NCI-H345 treated with DMSO at 0.1 percent for 48 hours (cell line): ENCODE results near the gene PLCD4.

Experiments used
- DNase-seq: peaks from one replicate; lab custom pipeline; 2025; ENCODE audit not compliant: unreplicated experiment; lab: John Stamatoyannopoulos, UW

The PLCD4 gene

DNA sequence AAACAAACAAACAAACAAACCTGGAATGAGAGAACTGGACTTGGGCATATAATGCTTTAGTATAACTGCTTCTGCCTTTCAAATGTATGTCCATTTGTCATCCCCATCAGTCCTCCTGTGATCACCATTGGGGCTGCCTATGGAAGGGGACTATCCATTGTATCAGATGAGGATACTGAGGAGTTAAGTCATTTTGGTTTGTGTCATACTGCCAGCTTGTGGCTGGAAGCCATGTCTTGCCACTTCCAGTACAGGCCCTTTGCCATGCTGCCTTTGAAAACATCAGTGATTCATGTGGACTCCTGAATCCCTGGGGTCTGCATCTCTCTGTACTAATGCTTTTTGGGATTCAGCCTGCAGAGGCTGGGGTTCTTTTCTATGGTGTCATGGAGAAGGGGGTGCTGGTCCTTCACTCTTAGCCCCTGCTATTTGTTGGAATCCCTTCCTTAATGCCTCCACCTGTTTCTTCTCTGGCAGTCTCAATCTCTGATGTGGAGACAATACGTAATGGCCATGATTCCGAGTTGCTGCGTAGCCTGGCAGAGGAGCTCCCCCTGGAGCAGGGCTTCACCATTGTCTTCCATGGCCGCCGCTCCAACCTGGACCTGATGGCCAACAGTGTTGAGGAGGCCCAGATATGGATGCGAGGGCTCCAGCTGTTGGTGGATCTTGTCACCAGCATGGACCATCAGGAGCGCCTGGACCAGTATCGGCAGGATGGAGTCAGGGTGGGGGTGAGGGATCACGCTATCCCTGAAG is 10.6 kb downstream of the PLCD4 start:
- no peak for DNase-seq

DNA sequence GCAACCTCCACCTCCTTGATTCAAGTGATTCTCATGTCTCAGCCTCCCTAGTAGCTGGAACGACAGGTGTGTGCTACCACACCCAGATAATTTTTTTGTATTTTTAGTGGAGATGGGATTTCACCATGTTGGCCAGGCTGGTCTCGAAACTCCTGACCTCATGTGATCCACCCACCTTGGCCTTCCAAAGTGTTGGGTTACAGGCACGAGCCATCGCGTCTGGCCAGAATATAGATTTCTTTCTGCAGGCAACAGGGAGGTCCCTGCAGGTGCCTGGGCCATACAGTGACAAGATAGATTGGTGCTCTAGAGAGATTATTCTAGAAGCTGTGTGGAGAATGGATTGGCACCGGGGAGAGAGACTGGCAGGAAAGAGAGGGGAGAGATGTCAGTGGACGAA is 13.3 kb downstream of the PLCD4 start:
- DNase-seq = no peak

DNA sequence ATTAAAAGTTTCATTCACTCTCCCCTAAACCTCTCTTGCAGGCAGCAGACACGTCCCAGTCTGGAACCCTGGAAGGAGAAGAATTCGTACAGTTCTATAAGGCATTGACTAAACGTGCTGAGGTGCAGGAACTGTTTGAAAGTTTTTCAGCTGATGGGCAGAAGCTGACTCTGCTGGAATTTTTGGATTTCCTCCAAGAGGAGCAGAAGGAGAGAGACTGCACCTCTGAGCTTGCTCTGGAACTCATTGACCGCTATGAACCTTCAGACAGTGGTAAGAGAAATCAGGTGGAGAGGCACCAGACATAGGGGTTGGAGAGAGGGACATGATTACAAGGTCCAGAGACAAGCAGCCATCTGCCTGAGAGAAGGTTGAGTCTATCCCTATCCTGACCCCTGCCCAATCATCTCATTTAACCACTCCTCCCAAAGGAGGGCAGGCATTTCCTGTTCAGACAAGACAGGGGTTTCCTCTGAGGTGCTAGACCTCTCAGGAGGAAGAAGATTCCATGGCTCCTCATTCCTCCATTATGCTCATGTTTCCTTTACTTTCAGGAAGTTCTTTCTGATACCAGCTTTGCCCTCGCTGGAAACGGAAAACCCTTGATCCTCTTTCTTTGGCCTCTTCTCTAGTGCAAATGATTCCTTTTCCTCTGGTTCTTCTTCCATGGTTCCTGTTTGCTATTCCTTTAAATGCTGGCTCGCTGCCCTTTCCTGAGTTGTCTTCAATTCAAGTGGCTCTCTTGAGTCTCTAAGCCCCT is 15.1 kb downstream of the PLCD4 start:
- no peak for DNase-seq

DNA sequence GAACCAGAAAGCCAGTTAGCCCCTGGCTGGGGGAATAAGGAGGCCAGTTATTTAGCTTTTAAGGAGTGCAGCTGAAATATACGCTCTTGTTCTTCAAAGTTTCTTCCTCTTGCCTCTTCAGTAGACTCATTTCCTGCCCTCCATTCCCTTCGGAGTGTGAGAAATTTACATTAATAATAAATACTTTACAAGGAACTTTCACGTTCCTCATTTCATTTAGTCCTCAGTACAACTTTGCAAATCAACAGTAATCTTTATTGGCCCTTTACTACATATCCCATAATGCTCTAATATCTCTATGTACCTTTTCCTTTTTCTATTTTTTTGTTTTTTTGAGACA is 15.6 kb downstream of the PLCD4 start:
- DNase-seq = no peak

DNA sequence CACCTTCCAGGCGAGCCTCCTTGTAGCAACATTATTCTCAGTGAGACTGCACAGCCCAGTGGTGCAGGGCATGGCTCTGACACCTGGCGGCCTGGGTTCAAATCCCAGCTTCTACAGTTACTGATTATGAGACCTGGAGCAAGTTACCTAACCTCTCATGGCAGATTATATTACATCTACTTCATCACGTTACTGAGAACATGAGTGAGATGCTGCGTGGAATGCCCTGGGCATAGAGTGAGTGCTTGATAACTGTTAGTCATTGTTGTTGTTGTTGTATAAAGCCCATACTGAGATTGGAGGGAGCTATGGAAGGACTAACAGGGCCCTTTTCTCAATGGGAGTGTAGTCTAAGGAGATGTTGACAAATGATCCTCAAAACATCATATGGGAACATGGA is 18.7 kb downstream of the PLCD4 start:
- DNase-seq = no peak

DNA sequence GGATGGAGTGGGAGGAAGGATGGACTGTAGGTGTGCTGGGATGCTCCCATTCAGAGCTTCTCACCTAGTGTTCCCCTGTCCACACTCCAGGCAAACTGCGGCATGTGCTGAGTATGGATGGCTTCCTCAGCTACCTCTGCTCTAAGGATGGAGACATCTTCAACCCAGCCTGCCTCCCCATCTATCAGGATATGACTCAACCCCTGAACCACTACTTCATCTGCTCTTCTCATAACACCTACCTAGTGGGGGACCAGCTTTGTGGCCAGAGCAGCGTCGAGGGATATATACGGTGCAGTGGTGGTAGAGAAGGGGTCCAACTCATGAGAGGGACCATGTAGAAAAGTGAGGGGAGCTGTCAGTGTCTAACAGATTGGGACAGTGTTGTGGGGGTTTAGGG is 20.2 kb downstream of the PLCD4 start:
- no peak for DNase-seq

DNA sequence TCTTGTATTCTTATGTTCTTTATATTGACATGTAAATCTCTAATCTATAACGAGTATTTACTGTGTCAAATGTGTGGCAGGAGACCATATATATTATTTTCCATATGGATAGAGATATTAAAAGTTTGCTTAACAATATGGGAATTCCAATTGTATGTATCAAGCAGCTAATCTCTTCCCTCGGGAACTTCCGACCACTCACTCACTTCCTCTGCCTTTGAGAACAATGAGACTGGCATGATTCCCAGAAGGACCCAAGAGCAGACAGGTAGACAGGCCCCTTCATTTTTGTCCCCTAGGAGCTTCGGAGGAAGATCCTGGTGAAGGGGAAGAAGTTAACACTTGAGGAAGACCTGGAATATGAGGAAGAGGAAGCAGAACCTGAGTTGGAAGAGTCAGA is 24.1 kb downstream of the PLCD4 start:
- no peak for DNase-seq

DNA sequence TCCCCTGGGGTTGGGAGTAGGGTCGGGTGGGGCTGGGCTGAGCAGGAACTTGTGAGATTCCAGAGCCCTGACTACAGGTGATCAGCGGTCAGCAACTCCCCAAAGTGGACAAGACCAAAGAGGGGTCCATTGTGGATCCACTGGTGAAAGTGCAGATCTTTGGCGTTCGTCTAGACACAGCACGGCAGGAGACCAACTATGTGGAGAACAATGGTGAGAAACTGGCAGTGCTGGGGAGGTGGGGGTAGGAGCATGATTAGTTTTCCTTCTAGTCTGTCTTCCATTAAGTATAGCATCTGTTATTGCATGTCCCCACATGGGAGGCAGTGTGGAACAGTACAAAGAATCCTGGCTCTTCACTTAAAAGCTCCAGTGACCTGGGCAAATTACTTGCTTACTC is 28.0 kb downstream of the PLCD4 start:
- no peak for DNase-seq

DNA sequence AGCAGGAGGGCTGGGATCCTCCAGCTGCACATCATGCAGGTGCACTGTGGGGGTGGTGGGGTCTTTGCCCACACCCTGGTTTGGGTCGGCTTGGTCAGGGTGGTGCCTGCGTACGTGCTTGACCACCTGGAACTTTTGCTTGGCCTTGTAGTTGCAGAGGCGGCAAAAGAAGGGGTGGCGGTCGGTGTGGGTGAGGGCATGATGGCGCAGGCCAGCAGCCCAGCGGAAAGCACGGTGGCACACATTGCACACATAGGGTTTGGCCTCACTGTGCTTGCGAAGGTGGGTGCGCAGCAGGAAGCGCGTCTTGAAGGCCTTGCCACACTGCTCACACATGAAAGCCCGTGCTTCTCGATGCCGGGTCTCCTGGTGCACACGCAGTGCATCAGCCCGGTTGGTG is 30.7 kb downstream of the PLCD4 start:
- no peak for DNase-seq

DNA sequence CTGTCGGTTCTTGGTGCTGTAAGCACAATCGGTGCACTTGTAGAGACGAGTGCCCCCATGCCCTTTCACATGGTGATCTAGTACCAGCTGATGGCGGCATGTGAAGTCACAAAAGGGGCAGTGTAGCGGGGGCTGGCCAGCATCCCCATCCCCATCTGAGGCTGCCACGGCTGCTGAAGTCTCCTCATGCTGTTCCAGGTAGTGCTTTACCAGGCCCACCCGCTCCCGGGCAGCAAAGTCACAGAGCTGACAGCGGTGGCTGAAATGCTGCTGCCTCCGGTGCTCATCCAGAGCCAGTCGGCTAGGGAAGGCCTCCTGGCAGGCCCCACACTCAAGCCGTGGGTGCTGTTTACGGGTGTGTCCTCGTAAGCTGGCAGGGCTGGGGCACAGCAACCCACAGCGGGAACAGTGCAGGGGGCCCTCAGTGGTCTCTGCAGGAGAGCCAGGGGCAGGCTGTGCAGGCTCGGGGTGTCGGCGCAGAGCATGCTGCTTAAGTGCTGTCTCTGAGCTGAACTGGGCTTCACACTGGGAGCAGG is 34.5 kb downstream of the PLCD4 start:
- no peak for DNase-seq

DNA sequence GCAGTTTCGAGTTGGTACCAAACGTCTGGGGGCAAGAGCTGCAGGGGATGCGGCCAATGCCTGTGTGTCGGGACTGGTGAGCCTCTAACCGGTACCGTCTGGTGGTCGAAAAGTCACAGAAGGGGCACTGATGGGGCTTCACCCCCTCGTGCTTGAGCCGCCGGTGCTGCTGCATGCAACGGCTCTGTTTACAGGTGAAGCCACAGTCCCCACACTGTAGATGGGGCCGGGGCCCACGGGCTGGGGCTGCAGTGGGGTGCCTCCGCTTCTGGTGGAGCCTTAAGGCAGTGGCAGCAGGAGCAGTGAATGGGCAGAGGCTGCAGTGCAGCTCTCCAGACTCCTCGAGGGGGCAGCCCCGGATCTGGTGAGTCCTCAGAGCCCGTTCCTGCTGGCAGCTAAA is 35.1 kb downstream of the PLCD4 start:
- DNase-seq = no peak

DNA sequence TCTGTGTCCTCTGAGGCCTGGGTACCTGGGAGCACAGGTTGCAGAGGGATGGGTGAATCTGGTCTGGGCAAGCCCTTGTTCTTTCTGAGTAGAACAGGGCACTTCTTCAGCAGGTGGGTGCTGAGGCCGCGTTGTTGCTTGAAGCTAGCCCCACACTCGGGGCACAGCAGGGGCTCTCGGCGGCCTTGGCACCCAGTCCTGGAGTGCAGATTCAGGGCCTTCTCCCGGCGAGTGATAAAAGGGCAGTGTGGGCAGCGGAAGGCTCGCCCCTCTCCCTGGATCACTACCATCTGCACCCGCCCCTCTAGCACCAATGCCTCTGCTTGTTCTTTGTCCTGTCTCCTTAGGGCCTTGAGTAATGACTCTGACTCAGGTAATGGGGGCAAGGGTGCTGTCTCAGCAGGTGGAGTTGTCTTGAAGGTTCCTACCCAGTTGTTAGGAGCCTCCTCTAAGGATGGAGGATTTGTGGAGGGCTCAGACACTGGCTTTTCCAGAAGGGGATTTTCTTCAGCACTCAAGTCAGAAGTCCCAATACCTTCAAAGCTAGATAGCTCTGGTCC is 36.1 kb downstream of the PLCD4 start:
- DNase-seq = no peak

DNA sequence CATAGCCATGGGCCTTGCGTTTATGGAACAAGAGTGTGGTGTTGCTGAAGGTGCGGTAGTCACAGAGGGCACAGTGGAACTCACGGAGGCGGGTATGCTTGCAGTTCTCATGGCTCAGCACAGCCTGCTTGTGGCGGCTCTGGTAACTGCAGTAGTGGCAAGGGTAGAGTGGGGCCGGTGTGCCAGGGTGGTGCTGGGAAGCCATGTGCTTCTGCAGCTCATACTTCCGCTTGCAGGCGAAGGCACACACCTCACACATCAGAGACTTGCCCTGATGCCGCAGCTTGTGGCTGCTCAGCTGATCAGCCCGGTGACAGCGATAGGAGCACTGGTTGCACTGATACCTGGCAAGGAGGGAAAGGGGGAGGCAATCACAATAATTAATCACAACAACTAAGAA is 37.0 kb downstream of the PLCD4 start:
- DNase-seq = no peak

DNA sequence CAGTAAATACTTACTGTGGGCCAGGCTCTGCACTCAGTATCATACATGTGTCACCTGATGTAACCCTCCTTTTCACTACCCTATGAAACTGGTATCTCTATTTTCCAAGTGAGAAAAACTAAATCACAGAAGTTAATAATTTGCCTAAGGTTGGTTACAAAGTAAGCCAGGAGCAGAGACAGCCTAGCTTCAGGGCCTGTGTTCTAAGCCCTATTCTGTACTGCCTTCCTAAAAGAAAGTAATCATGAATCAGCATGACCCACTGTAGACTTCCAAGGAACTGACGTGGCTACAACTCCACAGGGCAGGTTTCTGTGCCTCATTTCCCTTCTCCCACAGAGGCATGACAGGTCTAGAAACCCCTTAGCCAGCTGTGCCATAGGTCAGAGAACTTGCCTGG is 37.4 kb downstream of the PLCD4 start:
- DNase-seq = no peak

DNA sequence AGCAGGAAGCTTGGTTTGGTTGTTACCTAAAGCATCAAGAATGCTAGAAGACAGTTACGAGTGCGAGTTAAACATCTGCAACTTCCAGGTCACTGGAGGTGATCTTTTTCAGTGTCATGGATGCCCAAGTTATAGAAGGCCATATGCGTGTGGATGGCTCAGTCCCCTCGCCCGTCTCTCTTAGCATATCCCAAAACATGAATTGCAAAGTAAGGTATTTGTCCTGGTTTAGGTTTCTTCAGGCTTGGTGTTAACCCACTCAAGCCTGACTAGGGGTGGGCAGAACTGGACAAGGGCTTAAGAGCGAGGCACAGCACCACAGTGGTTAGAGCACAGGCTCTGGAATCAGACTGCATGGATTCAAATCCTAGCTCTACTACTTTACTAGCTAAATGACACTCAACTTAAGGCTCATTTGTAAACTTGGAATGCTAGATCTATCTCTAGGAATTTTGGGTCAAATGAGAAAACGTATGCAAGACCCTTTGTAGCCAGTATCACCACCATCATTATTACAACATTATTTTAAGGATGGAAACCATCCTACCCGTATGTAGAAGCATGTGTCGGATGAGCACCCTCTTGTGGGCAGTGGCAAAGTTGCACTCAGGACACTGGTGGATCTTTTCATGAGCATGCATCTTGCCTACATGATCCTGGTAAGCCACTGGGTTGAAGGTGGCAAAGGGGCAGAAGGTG is 40.5 kb downstream of the PLCD4 start:
- peak; percentile 1 for DNase-seq

DNA sequence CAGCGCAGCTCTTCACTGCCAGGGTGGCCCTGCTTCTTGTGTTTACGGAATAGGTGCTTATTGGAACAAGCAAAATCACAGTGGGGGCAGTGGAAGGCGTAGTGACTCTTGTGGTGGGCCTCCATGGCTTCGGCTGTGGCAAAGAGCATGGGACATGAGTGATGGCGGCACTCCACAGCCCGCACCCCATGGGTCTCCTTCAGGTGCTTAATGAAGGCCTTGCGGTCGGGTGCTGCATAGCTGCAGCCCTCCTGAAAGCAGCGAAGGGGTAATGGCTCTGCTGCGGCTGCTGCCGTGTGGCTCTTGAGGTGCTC is 41.0 kb downstream of the PLCD4 start:
- DNase-seq = no peak

DNA sequence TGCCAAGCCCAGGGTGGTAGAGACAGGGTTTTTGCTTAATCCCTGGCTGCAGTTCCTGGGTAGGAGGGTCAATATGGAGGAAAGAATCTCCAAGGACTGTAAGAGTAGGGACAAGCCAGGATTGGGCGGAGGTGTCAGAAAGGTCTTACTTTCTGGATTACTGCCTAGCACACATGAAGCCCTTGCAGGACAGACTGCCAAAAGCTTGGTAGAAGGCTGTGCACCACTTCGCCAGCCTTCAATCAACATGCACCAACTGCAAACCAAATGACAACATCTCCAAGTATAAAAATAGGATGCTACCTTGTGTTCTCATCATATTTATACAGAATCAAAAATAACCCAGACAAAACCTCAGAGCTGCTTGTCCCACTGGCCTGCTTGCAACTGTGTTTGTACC is 48.1 kb downstream of the PLCD4 start:
- DNase-seq = no peak

DNA sequence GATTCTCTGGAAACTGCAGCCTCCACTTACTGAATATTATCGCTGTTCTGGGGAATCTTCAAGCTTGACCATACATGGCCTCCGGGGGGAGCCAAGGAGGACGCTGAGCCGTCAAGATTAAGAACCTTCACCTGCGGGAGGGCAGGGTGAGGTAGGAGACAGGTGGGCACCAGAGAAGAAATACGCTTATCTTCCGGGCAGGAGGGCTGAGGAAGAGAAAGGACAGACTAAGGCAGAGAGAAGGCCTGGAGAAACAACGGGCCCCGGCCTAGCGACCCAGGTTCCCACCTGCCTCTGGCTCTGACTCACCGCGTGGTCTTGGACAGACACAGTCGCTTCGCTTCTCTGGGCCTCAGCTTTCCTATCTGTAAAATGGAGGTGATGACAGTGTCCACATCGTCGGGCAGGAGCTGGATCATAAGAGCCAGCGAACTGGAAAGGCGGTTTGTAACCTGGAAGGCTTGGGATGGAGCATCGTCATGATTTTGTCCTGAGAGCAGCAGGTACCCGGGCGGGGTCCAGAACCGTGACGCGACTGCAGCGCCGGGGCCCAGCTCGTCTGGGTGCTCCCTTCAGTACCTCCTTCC is 51.1 kb downstream of the PLCD4 start:
- DNase-seq = no peak

DNA sequence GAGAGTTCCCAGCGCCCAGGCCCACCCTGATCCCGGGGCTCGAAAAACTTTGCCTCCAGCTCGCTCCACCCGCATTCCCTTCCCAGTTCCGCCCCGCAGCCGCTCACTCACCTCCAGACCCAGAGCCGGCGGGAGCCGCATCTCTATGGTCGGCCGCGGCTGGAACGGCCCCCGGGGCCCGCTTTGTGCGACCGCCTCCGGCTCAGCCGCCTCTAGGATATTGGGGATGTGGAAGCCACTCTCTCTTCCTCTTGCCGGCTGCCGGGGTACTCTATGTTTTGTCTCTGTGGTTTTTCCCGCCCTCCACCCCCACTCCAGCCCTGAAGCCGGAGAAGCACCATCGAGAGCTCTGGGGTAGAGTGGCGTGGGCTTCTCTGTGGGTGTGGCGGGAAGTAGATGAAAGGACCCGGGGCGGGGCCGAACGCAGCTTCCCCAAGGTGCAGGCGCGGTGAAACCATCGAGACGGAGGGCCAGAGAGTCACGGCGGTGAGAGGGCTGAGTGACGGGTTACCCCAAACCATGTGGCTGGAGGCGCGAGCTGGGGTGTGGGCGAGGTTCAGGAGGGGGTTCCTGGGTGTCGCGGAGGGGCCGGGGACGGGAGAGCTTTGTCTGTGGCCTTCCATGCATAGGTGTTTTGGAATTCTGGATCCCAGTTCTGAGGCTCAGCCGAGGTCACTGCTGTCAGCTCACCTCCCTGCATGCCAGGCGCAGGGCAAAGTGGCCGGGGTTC is 51.7 kb downstream of the PLCD4 start, which contains the start of the genes BCS1L and ZNF142:
Gene BCS1L (plus strand): TSS at position 426 of the 730 bp plus-strand sequence. CDS start 1,305 bp downstream, outside the sequence.
Gene ZNF142 (minus strand): TSS at position 366 of the 730 bp plus-strand sequence. CDS start 3,194 bp downstream, outside the sequence.
- peak; percentile 80 for DNase-seq

DNA sequence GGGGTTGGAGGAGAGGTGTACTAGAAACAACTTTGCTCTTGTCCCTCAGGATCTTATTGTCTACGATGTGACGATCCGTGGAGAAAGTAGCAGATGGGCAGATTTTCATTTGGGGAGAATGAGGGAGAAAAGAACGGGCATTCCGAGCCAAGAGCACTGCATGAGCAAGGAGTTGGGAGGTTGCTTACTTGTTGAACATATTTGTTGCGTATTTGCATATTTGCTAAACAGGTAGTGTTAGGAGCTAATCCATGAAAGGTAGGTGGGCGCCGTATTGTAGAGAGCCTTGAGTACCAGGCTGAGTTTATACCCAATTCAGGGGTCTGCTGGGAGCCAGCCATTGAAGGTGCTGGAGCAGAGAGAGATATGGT is 52.3 kb downstream of the PLCD4 start:
- DNase-seq = no peak

DNA sequence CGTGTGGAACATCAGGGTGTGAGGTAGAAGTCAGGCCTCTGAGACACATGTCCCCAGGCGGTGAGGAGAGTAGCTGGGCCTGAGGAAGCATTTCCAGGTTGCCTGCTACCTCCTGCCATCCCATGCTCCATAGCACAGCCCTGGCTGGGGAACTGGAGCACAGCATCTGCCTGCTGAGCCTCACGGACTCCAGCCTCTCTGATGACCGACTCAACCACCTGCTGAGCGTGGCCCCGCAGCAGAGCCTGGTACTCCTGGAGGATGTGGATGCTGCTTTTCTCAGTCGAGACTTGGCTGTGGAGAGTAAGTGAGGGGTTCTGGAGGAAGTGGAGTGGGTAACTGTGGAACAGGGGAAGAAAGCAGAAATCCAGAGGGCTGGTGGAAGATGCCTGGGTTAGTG is 54.7 kb downstream of the PLCD4 start:
- no peak for DNase-seq
